ENCODE measurements around the gene DCTN5.
"Not testable (repeated sequence)": the region's sequence is repeated elsewhere in the genome, so short reads cannot be mapped to it uniquely, and the experiment has no call there.

Gene DCTN5

DNA sequence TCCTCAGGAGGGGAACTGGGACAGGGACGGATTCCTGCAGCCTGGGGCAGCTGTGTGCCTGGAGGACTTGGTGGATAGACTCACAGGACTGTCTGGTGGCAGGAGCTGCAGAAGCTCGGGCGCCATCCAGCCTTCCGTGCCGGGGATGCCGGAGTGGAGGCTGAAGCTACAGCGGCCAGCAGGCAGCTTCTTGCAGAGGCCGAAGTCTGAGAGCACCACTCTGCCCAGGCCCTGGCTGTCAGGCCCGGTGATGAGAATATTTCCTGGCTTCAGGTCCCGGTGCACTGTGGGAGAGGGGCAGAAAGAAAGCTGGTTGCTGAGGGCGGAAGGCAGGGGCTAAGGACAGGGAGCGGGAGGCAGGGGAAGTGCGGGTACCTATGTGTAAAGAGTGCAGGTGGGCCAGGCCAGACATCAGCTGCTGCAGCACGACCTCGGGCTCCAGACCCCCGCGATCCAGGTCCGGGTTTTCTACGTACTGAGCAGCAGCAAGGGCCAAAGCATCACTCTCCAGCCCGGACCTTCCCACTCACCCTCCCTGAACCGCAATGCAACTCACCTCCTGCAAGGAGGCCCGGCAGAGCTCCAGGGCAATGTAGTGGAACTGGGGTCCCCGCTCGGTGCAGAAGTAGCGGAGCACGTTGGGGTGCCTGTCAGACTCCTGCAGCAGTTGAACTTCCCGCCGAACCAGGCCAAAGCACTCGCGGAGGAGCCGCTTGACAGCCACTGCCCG, 53.5 kb downstream of the DCTN5 start:
- DNase-seq: peak; percentile 34

GRCh38 chr16:23695756-23696155, 54.5 kb downstream of the DCTN5 start:
- DNase-seq: no peak

GRCh38 chr16:23699100-23699499, 57.8 kb downstream of the DCTN5 start:
- DNase-seq: no peak

DNA sequence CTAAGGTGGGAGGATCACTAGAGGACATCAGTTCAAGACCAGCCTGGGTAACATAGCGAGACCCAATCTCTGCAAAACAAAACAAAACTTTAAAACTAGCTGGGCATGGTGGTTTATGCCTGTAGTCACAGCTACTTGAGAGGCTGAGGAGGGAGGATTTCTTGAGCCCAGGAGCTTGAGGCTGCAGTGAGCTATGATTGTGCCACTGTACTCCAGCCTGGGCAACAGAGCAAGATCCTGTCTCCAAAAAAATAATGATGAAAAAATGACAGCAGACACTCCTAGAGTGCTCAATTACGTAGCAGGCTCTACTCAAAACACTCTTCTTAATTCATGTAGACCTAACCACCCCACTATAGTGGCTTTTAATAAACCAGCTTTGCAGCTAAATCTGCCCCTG, 58.8 kb downstream of the DCTN5 start:
- DNase-seq: no peak

DNA sequence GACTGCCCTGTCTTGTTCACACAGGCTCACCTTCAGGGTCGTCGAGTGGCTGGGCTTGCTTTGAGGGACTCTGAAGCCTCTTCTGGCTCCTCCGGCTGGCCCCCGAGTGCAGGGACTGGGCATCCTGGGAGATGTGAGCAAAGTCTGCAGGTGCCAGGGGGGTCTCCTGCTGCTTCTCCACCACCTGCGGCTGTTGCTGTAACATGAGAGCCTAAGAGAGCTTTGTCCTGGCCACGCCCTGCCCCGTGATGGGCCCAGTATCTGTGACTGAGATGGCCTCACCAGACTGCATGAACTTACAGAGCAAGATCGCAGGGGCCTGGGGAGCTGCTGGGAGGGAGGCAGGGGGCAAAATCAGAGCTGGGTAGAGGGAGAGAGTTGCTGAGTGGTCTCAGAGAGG, 59.2 kb downstream of the DCTN5 start:
- DNase-seq: peak; percentile 11

- no peak for DNase-seq
These were observed 59.8 kb downstream of the DCTN5 start for GRCh38 chr16:23701045-23701444.

GRCh38 chr16:23702951-23703350, 61.7 kb downstream of the DCTN5 start:
- no peak for DNase-seq

DNA sequence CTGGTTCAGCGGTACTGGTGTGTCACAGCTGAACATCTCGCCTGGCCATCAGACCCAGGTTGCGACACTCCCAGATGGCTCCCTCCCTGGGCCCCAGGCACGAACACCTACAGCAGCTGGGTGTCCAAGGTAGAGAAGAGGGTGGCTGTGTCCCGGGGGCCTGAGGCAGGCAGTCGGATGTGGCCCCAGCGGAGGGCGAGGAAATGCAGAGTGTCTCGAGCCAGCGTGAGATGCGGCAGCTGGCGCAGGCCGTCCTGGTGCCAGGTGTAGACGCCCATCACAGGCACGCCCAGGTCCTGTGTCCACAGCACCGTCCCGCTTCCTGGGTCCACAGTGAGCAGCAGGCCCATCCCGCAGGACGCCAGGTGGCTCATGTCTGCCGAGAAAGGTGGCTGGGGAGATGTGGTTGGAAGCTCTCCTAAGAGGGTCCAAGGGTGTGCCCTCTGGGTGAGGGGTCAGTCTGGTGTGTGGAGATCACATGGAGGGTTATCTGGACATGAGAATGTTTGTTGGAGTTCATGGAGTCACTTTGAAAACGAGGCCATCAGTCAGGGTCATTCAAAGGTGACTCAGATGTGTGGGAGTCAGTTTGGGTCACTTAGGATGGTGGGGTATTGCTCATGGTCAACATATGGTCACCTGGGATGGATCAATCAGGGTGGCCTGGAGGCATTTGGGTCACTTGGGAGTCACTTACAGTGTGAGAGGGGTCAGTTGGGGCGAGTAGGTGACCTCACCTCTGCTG, 63.7 kb downstream of the DCTN5 start:
- peak; percentile 14 for DNase-seq

DNA sequence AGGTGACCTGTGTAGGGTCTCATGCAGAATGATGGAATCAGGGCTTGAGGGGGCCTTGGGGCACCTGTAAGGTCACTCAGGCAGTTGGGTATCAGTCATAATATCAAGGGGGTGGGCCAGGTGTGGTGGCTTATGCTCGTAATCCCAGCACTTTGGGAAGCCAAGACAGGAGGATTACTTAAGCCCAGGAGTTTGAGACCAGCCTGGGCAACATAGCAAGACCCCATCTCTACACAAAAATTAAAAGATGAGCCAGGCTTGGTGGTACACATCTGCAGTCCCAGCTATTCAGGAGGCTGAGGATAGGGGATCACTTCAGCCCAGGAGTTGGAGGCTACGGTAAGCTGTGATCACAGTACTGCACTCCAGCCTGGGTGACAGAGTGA, 64.2 kb downstream of the DCTN5 start:
- no peak for DNase-seq

DNA sequence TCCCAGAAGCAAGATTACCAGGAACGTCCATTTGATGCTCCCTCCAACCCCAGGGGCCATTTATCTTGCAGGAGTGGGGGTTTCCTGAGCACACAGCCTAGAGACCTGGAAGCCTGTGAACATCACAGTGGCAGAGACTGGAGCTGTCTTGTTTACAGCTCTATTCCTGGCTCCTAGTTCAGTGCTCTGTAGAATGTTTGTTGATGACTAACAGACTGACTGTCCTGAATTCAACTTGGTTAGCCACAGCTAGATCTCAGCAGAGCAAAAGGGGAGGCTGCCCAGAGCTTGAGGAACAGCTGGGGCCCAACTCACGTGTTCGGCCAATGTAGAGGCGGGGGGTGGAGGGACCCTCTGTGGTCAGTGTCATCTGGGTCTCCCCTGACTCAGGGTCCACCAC, 65.2 kb downstream of the DCTN5 start:
- DNase-seq: no peak

GRCh38 chr16:23709536-23709935, 68.3 kb downstream of the DCTN5 start:
- no peak for DNase-seq

- no peak for DNase-seq
These were observed 68.7 kb downstream of the DCTN5 start for GRCh38 chr16:23710008-23710407.

DNA sequence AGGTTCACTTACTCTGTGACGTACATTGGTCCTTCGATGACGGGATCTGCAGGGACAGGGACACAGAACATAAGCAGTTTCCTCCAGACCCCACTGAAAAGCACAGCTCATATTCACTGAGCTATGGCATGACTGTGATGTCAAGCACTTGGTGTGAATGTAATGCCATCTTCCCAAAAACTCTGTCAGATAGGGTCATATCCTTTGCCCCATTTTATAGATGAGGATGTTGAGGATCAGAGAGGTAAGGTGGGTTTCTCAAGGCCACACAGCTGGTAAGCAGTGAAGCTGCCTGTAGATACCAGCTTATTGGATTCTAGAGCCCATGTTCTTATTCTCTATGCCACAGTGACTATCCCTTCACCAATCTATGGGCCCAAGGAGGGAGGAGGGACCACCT, 69.2 kb downstream of the DCTN5 start:
- DNase-seq: no peak

GRCh38 chr16:23711785-23712184, 70.5 kb downstream of the DCTN5 start:
- DNase-seq: no peak

DNA sequence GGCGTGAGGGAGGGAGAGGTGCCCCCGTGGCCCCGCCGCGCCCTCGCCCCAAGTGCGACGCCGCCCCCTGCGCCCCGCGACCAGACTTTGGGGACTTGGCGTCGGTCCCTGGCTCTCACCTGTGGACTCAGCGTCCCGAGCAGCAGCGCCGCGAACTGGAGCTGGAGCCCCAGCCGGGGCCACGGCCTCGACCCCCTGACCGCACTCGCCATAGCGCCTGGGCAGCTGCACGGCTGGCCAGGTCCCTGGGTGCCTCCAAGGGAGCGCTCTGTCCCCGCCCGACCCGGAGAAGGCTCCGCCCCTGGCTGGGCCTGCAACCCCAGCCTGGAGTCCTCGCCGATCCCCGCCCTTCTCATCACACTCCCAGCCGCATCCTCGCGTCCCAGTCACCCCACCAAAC, 71.7 kb downstream of the DCTN5 start, which contains the start of gene ERN2:
ERN2 (minus strand) TSS at position 247 of the 400 bp plus-strand sequence; CDS start at position 212, 35 bp downstream.
- DNase-seq: no peak

DNA sequence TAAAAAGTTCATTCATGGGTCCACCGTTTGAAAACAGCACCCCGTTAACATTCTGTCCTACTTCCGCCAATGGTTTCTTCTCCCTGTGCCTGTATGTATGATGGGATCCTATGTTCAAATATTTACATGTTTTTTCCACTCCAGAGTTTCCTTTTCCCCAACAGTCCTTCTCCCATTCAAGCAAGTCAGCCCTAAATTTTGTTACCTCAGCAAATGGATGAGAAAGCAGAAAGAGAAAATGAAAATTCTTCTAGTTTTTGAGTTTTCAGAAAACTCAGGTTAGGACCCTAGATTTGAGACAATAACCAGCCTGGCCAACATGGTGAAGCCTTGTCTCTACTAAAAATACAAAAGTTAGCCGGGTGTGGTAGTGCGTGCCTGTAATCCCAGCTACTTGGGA, 75.2 kb downstream of the DCTN5 start:
- DNase-seq: no peak

- DNase-seq: not testable (repeated sequence)
These were observed 81.5 kb downstream of the DCTN5 start for GRCh38 chr16:23722613-23723240.

GRCh38 chr16:23724096-23724784, 83.0 kb downstream of the DCTN5 start:
- DNase-seq: no peak

- DNase-seq: no peak
These were observed 83.5 kb downstream of the DCTN5 start for GRCh38 chr16:23724785-23725131.

DNA sequence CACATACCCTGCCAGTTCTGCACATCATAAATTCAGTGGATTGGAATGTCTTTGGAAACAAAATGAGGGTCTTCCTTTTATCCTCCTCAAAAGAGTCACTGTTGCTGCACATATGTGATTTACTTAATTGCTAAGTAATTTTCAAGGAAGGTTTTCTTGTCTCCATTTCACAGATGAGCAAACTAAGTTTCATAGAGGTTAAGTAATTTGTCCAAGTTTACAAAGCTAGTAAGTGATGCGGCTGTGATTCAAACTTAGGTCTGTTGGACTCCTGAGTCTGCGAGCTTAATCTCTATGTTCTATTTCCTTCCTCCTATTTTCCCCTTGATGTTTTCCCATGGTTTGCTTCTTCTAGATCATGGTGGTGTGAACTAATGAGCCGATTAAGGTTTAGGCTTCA, 85.4 kb downstream of the DCTN5 start:
- DNase-seq: no peak

Data from DMS53 (cell line).